ENCODE measurements around the gene MCF2L2.
A peak's percentile ranks its signal among the peaks of the same experiment; 100 is the strongest.

The MCF2L2 gene

GRCh38 chr3:183390844-183391243, 37.6 kb downstream of the MCF2L2 start:
- TF ChIP-seq TAF1 (IDR thresholded peaks at IDR 0.05; ENCODE audit: low read depth, low read length) (no peak), POLR2A (IDR thresholded peaks at IDR 0.05; ENCODE audit: low read depth, low read length) (no peak), PAX5 (IDR thresholded peaks at IDR 0.05; ENCODE audit: insufficient read depth, low read length, severe bottlenecking) (no peak), POU2F2 (IDR thresholded peaks at IDR 0.05; ENCODE audit: low read depth, low read length) (no peak), SPI1 (IDR thresholded peaks at IDR 0.05; ENCODE audit: low read depth, low read length) (no peak), POLR2AphosphoS5 (IDR thresholded peaks at IDR 0.05; ENCODE audit: low read depth, low read length) (no peak)
- no peak for FAIRE-seq

GRCh38 chr3:183388213-183388895, 40.1 kb downstream of the MCF2L2 start:
- DNase-seq (ENCODE audit: insufficient read length, low spot score) (no peak), FAIRE-seq (no peak)
- TF ChIP-seq PAX5 (IDR thresholded peaks at IDR 0.05; ENCODE audit: insufficient read depth, low read length, severe bottlenecking) (no peak), POLR2AphosphoS5 (IDR thresholded peaks at IDR 0.05; ENCODE audit: low read depth, low read length) (no peak), TAF1 (IDR thresholded peaks at IDR 0.05; ENCODE audit: low read depth, low read length) (no peak), POLR2A (IDR thresholded peaks at IDR 0.05; ENCODE audit: low read depth, low read length) (no peak), SPI1 (IDR thresholded peaks at IDR 0.05; ENCODE audit: low read depth, low read length) (no peak), POU2F2 (IDR thresholded peaks at IDR 0.05; ENCODE audit: low read depth, low read length) (no peak)

More at GRCh38 chr3:183390844-183391243, 37.6 kb downstream of the MCF2L2 start:
- DNase-seq (ENCODE audit: insufficient read length, low spot score): no peak

- FAIRE-seq (no peak), DNase-seq (ENCODE audit: insufficient read length, low spot score) (no peak)
- no peak for TF ChIP-seq POLR2AphosphoS5 (IDR thresholded peaks at IDR 0.05; ENCODE audit: low read depth, low read length)
- TF ChIP-seq POU2F2 (IDR thresholded peaks at IDR 0.05; ENCODE audit: low read depth, low read length): no peak
- TF ChIP-seq POLR2A (IDR thresholded peaks at IDR 0.05; ENCODE audit: low read depth, low read length): no peak
- no peak for TF ChIP-seq TAF1 (IDR thresholded peaks at IDR 0.05; ENCODE audit: low read depth, low read length)
- no peak for TF ChIP-seq PAX5 (IDR thresholded peaks at IDR 0.05; ENCODE audit: insufficient read depth, low read length, severe bottlenecking)
- TF ChIP-seq SPI1 (IDR thresholded peaks at IDR 0.05; ENCODE audit: low read depth, low read length): no peak
These were observed 40.6 kb downstream of the MCF2L2 start for GRCh38 chr3:183387797-183388196.

DNA sequence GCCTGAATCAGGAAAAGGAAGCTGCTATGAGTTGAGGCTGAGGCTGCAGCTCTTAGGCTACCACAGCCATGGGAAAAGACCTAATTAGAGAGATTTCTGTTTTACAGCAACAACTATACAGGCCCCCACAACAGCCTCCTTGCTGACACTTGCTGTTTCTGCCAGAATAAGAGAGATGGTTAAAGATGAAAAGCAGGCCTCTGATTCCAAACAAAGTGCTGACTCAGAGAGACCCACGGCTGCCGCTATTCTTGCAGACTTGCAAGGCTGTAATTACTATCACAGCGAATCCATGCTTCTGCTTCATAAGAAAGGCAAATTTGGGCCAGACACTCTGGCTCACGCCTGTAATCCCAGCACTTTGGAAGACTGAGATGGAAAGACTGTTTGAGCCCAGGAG, 41.8 kb downstream of the MCF2L2 start:
- TF ChIP-seq POU2F2 (IDR thresholded peaks at IDR 0.05; ENCODE audit: low read depth, low read length): no peak
- no peak for TF ChIP-seq PAX5 (IDR thresholded peaks at IDR 0.05; ENCODE audit: insufficient read depth, low read length, severe bottlenecking)
- no peak for TF ChIP-seq TAF1 (IDR thresholded peaks at IDR 0.05; ENCODE audit: low read depth, low read length)
- TF ChIP-seq POLR2AphosphoS5 (IDR thresholded peaks at IDR 0.05; ENCODE audit: low read depth, low read length): no peak
- TF ChIP-seq POLR2A (IDR thresholded peaks at IDR 0.05; ENCODE audit: low read depth, low read length): no peak
- no peak for TF ChIP-seq SPI1 (IDR thresholded peaks at IDR 0.05; ENCODE audit: low read depth, low read length)
- no peak for FAIRE-seq
- DNase-seq (ENCODE audit: insufficient read length, low spot score): no peak

DNA sequence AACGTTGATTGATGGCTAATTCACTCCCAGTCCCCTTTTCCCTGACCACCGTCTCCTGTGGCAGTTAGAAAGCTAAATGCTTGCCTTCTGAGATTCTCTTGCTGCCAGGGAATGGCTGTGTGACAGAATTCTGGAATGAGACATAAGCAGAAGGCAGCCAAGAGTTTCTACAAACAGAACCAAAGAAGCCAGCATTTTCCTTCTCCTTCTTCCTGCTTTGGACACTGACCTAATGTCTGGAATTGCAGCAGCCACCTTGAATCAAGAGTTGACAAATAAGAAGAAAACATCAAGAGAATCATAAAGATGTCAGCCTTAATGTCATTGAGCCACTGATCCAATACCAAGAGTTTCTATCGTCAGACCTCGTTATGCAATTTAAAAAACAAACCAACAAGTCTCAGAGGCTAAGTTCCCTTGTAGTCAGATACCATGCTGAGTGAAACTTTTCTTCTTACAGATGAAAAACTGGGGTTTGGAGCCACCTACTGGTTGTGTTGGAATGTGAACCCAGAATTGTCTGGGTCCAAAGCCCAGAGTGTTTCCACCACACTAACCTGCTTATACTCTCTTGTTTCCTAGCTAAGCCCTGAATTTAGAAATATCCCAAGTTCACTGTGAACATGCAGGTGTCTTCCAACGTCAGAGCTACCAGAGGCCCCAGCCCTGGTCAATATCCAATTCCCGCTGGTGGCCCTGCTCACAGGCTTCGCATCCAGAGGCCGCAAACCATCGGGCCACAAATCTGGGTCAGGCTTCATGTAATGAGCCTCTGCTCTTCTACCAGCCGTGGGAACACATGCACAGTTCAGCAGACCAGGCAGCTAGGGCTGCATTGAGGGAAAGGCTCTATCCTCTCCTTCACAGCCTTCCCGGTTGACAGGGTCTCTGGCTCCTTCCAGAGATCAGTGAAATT, 42.5 kb downstream of the MCF2L2 start:
- DNase-seq (ENCODE audit: insufficient read length, low spot score): peak; percentile 15
- no peak for FAIRE-seq
- TF ChIP-seq SPI1 (IDR thresholded peaks at IDR 0.05; ENCODE audit: low read depth, low read length): no peak
- no peak for TF ChIP-seq POU2F2 (IDR thresholded peaks at IDR 0.05; ENCODE audit: low read depth, low read length)
- TF ChIP-seq PAX5 (IDR thresholded peaks at IDR 0.05; ENCODE audit: insufficient read depth, low read length, severe bottlenecking): no peak
- TF ChIP-seq TAF1 (IDR thresholded peaks at IDR 0.05; ENCODE audit: low read depth, low read length): no peak
- TF ChIP-seq POLR2A (IDR thresholded peaks at IDR 0.05; ENCODE audit: low read depth, low read length): no peak
- TF ChIP-seq POLR2AphosphoS5 (IDR thresholded peaks at IDR 0.05; ENCODE audit: low read depth, low read length): no peak

GRCh38 chr3:183381673-183382072, 46.7 kb downstream of the MCF2L2 start:
- TF ChIP-seq POU2F2 (IDR thresholded peaks at IDR 0.05; ENCODE audit: low read depth, low read length): no peak
- TF ChIP-seq PAX5 (IDR thresholded peaks at IDR 0.05; ENCODE audit: insufficient read depth, low read length, severe bottlenecking): no peak
- TF ChIP-seq POLR2A (IDR thresholded peaks at IDR 0.05; ENCODE audit: low read depth, low read length): no peak
- TF ChIP-seq POLR2AphosphoS5 (IDR thresholded peaks at IDR 0.05; ENCODE audit: low read depth, low read length): no peak
- no peak for TF ChIP-seq SPI1 (IDR thresholded peaks at IDR 0.05; ENCODE audit: low read depth, low read length)
- TF ChIP-seq TAF1 (IDR thresholded peaks at IDR 0.05; ENCODE audit: low read depth, low read length): no peak
- FAIRE-seq (no peak), DNase-seq (ENCODE audit: insufficient read length, low spot score) (no peak)

- TF ChIP-seq POLR2AphosphoS5 (IDR thresholded peaks at IDR 0.05; ENCODE audit: low read depth, low read length) (no peak), TAF1 (IDR thresholded peaks at IDR 0.05; ENCODE audit: low read depth, low read length) (no peak), POLR2A (IDR thresholded peaks at IDR 0.05; ENCODE audit: low read depth, low read length) (no peak), POU2F2 (IDR thresholded peaks at IDR 0.05; ENCODE audit: low read depth, low read length) (no peak), PAX5 (IDR thresholded peaks at IDR 0.05; ENCODE audit: insufficient read depth, low read length, severe bottlenecking) (no peak), SPI1 (IDR thresholded peaks at IDR 0.05; ENCODE audit: low read depth, low read length) (no peak)
- DNase-seq (ENCODE audit: insufficient read length, low spot score) (no peak), FAIRE-seq (no peak)
These were observed 47.2 kb downstream of the MCF2L2 start for GRCh38 chr3:183381179-183381578.

DNA sequence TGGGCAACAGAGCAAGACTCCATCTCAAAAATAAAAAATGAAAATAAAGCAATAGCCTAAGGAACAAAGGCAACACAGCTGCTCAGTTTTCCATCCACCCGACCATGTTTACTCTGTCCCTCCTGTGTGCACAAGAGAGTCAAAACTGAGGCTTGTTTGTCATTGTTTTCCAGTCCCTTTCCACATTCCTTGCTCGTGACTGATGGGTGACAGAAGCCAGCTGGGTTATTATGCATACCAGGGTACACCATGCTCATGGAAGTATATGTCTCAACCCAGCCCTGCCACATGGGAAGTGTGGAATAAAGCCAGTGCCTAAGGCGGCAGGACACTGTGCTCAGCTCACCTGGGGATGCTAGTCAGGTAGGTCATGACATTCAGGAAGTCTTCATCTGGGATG, 49.5 kb downstream of the MCF2L2 start:
- FAIRE-seq: no peak

DNA sequence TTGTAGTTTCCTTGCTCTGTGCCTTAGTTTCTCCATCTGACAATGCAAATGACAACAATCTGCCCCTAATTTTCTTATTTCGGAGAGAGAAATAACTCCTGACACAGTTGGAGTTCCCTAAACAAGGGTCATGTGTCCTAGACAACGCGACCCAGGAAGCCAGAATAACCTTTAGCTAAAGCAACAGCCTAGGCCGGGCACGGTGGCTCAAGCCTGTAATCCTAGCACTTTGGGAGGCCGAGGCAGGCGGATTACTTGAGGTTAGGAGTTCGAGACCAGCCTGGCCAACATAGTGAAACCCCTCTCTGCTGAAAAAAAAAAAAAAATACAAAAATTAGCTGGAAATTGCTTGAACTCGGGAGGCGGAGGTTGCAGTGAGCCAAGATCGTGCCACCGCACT, 49.9 kb downstream of the MCF2L2 start:
- FAIRE-seq (no peak), DNase-seq (ENCODE audit: insufficient read length, low spot score) (no peak)
- no peak for TF ChIP-seq SPI1 (IDR thresholded peaks at IDR 0.05; ENCODE audit: low read depth, low read length)
- TF ChIP-seq TAF1 (IDR thresholded peaks at IDR 0.05; ENCODE audit: low read depth, low read length): no peak
- TF ChIP-seq POLR2AphosphoS5 (IDR thresholded peaks at IDR 0.05; ENCODE audit: low read depth, low read length): no peak
- no peak for TF ChIP-seq POLR2A (IDR thresholded peaks at IDR 0.05; ENCODE audit: low read depth, low read length)
- no peak for TF ChIP-seq PAX5 (IDR thresholded peaks at IDR 0.05; ENCODE audit: insufficient read depth, low read length, severe bottlenecking)
- no peak for TF ChIP-seq POU2F2 (IDR thresholded peaks at IDR 0.05; ENCODE audit: low read depth, low read length)

More for the DNA sequence above, 49.5 kb downstream of the MCF2L2 start:
- TF ChIP-seq POLR2A (IDR thresholded peaks at IDR 0.05; ENCODE audit: low read depth, low read length): no peak
- no peak for TF ChIP-seq POLR2AphosphoS5 (IDR thresholded peaks at IDR 0.05; ENCODE audit: low read depth, low read length)
- no peak for TF ChIP-seq PAX5 (IDR thresholded peaks at IDR 0.05; ENCODE audit: insufficient read depth, low read length, severe bottlenecking)
- TF ChIP-seq SPI1 (IDR thresholded peaks at IDR 0.05; ENCODE audit: low read depth, low read length): no peak
- TF ChIP-seq TAF1 (IDR thresholded peaks at IDR 0.05; ENCODE audit: low read depth, low read length): no peak
- TF ChIP-seq POU2F2 (IDR thresholded peaks at IDR 0.05; ENCODE audit: low read depth, low read length): no peak
- no peak for DNase-seq (ENCODE audit: insufficient read length, low spot score)

Data from GM12891 (cell line).